ENCODE data around the gene TCEANC2.
"Not testable (repeated sequence)": the region's sequence is repeated elsewhere in the genome, so short reads cannot be mapped to it uniquely, and the experiment has no call there.

Gene TCEANC2

DNA sequence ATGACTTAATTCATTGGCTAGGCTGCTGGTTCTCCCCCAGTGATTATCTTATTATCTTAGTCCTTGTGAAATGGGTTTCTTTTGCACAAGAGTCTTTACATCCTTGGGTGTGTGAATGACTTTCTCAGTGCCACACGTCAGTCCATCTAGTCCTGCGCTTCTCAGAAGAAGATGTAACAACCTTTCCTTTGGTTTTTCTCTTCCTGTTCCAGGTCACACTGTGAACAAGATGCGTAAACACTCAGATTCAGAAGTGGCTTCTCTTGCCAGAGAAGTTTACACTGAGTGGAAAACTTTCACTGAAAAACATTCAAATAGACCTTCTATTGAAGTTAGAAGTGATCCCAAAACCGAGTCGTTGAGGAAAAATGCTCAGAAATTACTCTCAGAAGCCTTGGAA lies 35.0 kb downstream of the TCEANC2 start:
- no peak for DNase-seq (ENCODE audit: low read depth)

DNA sequence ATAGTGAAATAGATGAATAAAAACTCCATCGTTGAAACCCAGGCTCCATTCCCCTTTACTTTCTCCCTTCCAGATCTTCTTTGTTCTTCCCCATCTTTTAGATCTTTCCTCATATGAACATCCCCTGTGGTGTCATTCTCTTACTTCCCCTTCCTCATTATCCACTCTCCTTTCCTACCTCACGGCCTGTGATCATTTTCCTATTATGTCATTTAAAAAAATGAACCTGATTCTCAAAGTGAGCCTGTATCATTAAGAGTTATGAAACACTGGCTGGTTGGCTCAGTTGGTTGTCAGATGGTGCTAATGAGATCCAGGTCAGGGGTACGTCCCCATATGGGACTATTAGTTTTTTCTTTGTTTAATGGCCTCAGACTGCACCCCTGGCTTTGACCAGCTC lies 38.3 kb downstream of the TCEANC2 start:
- no peak for DNase-seq (ENCODE audit: low read depth)

DNA sequence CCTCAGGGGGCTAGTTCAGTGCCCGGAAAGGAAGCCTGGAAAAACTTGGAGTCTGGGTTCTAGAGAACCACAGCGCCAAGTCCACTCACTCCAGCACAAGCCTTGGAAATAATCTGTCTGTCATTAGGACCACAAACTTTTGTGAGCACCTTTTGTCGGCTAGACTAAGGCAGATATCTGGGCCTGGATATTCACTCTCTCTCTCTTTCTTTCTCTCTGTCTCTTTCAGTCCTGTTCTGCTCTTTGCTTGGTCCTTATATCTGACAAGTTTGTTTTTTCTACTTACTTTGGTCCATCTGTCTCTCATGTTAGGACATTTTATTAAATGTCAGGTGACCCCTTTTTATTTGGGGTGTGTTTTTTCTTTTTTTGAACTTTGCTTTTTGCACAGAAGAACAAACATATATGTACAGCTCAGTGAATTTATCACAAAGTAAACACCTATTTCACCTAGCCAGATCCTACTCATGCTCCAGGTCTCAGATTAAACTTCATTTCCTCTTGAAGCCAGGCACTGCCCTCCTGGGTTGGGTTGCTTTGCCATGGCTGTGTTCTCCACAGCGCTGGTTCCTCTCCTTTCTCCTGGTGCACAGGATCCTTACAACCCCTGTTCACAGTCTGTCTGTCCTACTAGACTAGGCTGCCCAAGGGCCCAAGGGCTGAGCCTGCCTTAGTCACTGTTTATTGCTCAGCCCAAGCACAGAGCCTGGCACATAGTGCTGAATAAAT lies 40.8 kb downstream of the TCEANC2 start:
- DNase-seq (ENCODE audit: low read depth) = no peak

GRCh38 chr1:54094730-54095105 lies 41.3 kb downstream of the TCEANC2 start:
- not testable (repeated sequence) for DNase-seq (ENCODE audit: low read depth)

GRCh38 chr1:54095546-54096226 lies 42.3 kb downstream of the TCEANC2 start:
- DNase-seq (ENCODE audit: low read depth) = no peak

GRCh38 chr1:54096227-54096876 lies 42.9 kb downstream of the TCEANC2 start:
- DNase-seq (ENCODE audit: low read depth) = no peak

- no peak for DNase-seq (ENCODE audit: low read depth)
These were observed 43.5 kb downstream of the TCEANC2 start for GRCh38 chr1:54096877-54097240.

DNA sequence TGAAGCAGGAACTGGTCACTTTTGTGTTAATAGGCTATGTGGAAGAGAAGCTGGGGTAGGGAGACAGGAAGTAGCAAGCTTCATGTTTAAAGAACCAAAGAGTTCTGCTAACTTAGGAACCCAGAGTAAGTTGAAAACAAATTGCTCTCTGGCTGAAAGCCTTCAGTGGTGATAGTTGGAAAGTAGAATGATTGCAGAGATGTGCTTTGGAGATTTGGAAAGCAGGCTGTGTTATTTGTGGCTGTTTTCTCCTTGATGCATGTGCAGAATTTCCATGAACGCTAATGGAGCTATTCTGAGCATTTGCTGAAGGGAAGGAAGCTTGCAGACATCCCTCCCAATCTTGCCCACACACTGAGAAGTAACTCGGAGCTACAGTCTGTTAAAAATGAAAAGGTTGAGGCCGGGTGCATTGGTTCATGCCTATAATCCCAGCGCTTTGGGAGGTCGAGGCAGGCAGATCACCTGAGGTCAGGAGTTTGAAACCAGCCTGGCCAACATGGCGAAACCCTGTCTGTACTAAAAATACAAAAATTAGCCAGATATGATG lies 45.7 kb downstream of the TCEANC2 start:
- DNase-seq (ENCODE audit: low read depth) = no peak

DNA sequence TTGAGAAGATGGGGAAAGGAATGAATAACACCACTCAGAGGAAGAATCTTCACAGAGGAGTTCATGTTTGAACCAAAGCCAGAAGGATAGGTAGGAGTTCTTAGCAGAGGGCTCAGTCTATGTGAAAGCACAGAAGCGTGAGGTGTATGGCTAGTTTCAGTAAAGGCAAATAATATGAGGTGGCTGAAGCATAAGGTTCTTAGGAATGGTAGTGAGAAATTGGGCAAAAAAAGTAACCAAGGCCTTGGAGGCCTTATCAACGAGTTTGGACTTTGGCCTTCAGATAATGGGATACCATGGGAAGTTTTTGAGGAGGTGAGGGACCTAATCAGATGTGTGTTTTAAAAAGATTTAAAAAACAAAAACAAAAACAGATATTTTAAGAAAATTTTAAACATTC lies 47.1 kb downstream of the TCEANC2 start:
- DNase-seq (ENCODE audit: low read depth) = no peak

GRCh38 chr1:54103414-54103813 lies 50.0 kb downstream of the TCEANC2 start:
- no peak for DNase-seq (ENCODE audit: low read depth)

DNA sequence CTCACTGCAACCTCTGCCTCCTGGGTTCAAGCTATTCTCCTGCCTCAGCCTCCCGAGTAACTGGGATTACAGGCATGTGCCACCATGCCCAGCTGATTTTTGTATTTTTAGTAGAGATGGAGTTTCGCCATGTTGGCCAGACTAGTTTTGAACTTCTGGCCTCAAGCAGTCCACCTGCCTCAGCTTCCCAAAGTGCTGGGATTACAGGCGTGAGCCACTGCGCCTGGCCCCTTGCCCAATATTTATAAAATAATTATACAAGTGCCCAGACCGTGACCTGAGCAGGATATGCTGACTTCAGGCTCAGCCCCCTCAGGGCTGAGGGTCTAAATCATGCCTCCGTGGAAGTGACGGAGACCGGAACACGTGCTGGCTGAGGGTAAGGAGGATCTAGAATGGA lies 51.2 kb downstream of the TCEANC2 start:
- not testable (repeated sequence) for DNase-seq (ENCODE audit: low read depth)

DNA sequence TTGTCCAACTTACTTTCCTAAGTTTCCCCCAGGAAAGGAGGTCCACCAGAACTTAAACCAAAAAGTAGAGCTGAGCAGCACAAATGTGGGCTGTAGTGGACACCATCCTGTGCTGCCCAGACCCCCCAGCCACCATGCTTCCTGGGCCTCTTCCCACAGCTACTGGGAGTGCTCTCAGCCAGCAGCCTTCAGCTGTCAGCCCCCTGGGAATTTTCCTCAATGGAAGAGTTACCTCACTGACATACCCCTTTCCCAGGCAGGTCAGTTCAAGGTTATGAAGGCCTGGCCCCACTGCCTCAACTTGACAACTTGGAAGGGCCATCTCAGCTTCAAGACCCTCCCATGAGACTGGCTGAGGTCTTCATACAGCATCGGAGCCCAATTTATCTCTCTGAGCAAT lies 51.7 kb downstream of the TCEANC2 start:
- no peak for DNase-seq (ENCODE audit: low read depth)

DNA sequence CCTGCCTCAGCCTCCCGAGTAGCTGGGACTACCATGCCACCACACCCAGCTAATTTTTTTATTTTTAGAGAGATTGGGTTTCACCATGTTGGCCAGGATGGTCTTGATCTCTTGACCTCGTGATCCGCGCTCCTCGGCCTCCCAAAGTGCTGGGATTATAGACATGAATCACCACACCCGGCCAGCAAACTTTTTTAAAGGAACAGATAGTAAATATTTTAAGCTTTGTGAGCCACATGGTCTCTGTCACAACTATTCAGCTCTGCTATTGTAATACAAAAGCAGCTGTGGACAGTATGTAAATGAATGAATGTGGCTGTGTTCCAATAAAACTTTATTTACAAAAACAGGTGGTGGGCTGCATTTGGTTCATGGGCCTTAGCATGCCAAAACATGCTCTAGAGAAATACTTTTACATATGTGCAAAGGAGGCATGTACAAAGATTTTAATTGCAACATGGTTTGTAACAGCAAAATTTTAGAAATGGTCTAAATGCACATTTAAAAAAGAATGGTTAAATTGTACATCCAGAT lies 52.4 kb downstream of the TCEANC2 start:
- DNase-seq (ENCODE audit: low read depth) = no peak

DNA sequence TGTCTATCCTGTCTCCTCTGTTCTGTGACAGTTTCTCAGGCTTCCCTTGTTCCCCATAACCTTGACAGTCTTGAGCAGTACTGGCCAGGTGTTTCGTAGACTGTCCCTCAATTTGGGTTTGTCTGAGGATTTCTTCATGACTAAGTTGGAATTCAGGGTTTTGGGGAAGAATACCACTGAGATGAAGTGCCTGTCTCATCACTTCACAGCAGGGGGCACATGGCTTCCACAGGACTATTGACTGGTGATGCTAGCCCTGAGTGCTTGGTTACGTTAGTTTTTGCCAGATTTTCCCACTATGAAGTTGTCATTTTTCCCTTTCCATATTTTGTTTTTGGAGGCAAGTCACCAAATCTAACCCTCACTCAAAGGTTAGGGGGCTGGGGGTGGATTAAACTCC lies 53.7 kb downstream of the TCEANC2 start:
- no peak for DNase-seq (ENCODE audit: low read depth)

- DNase-seq (ENCODE audit: low read depth) = no peak
These were observed 54.7 kb downstream of the TCEANC2 start for GRCh38 chr1:54108156-54108555.

GRCh38 chr1:54109129-54110090 lies 56.0 kb downstream of the TCEANC2 start:
- no peak for DNase-seq (ENCODE audit: low read depth)

DNA sequence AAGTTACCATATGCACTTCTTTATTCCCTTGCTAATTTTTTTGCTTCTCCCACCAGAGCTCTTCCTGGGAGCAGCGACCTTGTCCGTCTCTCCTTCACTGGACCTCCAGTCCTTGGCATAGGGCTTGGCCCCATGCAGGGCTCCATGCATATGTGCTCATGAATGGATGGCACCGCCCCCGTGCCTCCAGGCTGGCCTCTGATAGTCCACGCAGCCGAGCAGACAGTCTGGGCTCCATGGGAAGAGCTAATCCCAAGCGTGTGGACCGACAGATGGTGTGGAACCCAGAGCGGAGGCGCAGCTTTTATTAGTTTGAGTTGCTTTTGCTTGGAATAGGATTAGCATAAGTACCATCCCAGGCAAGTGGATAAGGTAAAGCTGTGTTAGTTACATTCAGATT lies 57.6 kb downstream of the TCEANC2 start:
- no peak for DNase-seq (ENCODE audit: low read depth)

DNA sequence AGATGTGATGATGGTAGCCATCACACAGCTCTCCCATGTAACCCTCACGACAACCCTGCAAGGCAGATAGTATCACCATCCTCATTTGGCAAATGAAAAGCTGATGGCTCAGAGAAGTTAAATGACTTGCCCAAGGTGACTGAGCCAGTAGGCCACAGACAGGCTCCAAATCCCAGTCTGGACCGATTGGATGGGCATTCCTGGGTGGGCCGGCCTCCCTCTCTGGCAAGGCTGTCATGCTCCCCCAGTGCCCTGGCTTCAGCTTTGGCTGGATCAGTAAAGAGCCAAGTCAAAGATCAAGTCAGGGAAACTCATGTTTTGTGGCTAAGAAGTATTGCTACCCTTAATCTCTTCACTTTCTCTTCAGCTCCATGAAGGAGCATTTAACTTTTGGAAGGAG lies 58.2 kb downstream of the TCEANC2 start:
- DNase-seq (ENCODE audit: low read depth) = no peak

DNA sequence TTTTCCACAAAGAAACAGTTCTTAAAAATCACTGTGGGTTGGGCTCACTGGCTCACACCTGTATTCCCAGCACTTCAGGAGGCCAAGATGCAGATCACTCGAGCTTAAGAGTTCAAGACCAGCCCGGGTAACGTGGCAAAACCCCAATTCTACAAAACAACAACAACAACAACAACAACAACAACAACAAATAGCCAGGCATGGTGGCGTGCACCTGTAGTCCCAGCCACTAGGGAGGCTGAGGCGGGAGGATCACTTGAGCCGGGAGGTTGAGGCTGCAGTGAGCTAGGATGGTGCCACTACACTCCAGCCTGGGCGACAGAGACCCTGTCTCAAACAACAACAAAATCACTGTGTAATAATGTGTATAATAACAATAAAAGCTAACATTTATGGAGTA lies 58.6 kb downstream of the TCEANC2 start:
- DNase-seq (ENCODE audit: low read depth) = no peak

DNA sequence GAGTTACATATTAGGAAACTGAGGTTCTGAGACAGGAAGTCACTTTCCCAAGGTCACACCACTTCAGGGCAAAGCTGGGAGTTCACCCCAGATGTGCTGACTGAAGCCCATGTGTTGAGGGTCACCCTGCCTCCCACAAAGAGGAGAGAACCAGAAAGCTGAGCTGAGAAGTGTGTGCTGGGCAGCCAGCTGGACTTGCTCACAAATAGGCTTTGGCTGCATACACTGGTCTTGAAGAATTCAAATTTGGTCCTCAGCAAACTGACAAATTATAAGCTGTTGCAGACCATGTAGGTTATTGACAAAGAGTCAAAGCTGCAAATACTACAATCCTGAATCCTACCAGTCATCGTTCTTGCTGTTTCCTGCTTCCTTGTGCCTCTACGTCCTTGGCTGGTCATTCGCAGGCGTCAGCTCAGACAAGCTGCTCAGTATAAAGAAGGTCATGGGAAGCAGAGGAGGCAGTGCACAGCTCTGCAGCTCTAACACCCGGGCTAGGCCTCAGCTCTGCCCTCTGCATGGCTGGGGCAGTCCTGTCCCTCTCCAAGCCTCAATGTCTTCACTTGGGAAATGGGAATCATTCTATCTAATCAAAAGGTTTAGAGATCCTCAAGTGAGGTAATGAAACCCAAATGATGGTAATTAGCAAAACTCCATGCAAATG lies 59.4 kb downstream of the TCEANC2 start:
- DNase-seq (ENCODE audit: low read depth) = no peak

GRCh38 chr1:54114001-54114400 lies 60.6 kb downstream of the TCEANC2 start:
- DNase-seq (ENCODE audit: low read depth) = no peak
